Measurements from ENCODE around the gene PCSK9. TPM values are rescaled to one million over a fixed set of nuclear protein-coding genes. Genes with fewer than 3 reads are reported as not detected.

PCSK9 gene
- total RNA-seq, 2 experiments from 2014 or later = not detected

DNA sequence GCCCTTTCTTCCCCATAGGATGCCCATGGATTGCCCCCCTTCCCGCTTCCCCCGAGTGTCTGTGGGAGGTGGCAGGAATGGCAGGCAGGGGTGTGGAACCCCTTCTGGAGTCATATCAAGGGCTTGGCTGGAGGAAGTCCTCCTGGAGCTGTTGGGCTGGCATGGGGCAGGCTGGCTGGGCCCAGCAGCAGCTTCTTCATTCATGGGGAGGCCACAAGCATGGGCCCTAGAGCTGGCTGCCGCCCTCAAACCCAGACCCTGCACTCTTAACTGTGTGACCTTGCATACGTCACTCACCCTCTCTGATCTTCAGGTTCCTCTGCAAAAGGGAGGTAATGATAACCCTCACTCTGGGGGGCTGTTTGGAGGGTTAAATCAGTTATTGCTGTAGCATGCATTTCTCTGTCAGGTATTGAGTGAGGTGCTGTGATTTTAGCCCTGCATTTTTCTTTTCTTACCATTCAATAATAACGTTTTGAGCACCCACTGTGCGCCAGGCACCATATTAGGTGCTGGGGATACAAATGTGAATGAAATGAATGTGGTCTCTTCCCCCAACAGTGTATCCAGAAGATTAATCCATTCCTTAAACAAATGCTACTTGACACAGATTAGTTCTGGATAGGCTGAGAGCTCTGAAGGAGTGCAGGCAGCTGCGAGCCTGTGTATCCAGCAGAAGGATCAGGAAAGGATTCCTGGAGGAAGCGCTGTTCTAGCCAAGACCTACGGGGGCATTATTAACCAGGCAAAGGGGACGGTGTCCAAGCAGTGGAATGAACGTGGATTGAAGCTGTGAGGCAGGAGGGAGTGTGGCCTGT is 9.3 kb downstream of the PCSK9 start:
- no peak overlapping the region for H3K27ac Mint-ChIP-seq
- intact Hi-C loops (cut with micrococcal nuclease) = no loop called here

GRCh38 chr1:55049271-55049913 is 10.0 kb downstream of the PCSK9 start:
- H3K27me3 Mint-ChIP-seq (ENCODE audit: low read depth) = no peaks in the 10 kb centered on the region
- no peaks in the 10 kb centered on the region for H3K9me3 Mint-ChIP-seq
- DNase-seq = no peak
- H3K27ac Mint-ChIP-seq = no peak overlapping the region
- no peaks in the 10 kb centered on the region for H3K36me3 Mint-ChIP-seq (ENCODE audit: low read depth)
- H3K4me3 Mint-ChIP-seq = no peak overlapping the region
- CTCF ChIA-PET = no interaction called here
- no peaks in the 10 kb centered on the region for H3K4me1 Mint-ChIP-seq (ENCODE audit: low read depth)
- intact Hi-C loops (cut with micrococcal nuclease) = no loop called here

More for the DNA sequence above, 9.3 kb downstream of the PCSK9 start:
- no peaks in the 10 kb centered on the region for H3K4me1 Mint-ChIP-seq (ENCODE audit: low read depth)
- no peak for DNase-seq
- CTCF ChIA-PET = no interaction called here
- no peak overlapping the region for H3K4me3 Mint-ChIP-seq
- no peaks in the 10 kb centered on the region for H3K9me3 Mint-ChIP-seq
- H3K27me3 Mint-ChIP-seq (ENCODE audit: low read depth) = no peaks in the 10 kb centered on the region
- H3K36me3 Mint-ChIP-seq (ENCODE audit: low read depth) = no peaks in the 10 kb centered on the region

DNA sequence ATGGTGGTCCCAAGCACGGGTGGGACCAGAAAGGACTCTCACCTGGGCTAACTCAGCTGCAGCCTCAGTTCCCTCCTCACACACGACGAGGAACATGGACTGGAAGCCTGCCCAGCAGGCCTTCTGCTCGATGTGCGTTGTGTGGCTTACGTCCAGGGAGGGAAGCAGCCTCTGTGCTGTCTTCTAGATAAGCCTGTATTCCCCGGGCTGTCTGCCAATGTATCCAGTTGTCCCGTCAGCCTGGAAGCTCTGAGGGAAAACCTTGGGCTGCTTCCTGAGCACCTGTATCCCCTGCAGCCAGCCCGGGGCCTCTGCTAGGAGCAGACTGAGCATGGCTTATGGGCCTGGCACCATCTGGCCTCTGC is 10.5 kb downstream of the PCSK9 start:
- Mint-ChIP-seq H3K4me1 (ENCODE audit: low read depth) (no peaks in the 10 kb centered on the region), H3K27ac (no peak overlapping the region), H3K9me3 (no peaks in the 10 kb centered on the region), H3K27me3 (ENCODE audit: low read depth) (no peaks in the 10 kb centered on the region), H3K36me3 (ENCODE audit: low read depth) (no peaks in the 10 kb centered on the region), H3K4me3 (no peak overlapping the region)
- intact Hi-C loops (cut with micrococcal nuclease) = no loop called here
- DNase-seq = no peak
- CTCF ChIA-PET = no interaction called here

- H3K27ac Mint-ChIP-seq = no peak overlapping the region
- no peaks in the 10 kb centered on the region for H3K27me3 Mint-ChIP-seq (ENCODE audit: low read depth)
- DNase-seq = no peak
- no peaks in the 10 kb centered on the region for H3K36me3 Mint-ChIP-seq (ENCODE audit: low read depth)
- CTCF ChIA-PET = no interaction called here
- no peaks in the 10 kb centered on the region for H3K4me1 Mint-ChIP-seq (ENCODE audit: low read depth)
- H3K4me3 Mint-ChIP-seq = no peak overlapping the region
- H3K9me3 Mint-ChIP-seq = no peaks in the 10 kb centered on the region
- intact Hi-C loops (cut with micrococcal nuclease) = no loop called here
These were observed 10.9 kb downstream of the PCSK9 start for GRCh38 chr1:55050283-55050682.

DNA sequence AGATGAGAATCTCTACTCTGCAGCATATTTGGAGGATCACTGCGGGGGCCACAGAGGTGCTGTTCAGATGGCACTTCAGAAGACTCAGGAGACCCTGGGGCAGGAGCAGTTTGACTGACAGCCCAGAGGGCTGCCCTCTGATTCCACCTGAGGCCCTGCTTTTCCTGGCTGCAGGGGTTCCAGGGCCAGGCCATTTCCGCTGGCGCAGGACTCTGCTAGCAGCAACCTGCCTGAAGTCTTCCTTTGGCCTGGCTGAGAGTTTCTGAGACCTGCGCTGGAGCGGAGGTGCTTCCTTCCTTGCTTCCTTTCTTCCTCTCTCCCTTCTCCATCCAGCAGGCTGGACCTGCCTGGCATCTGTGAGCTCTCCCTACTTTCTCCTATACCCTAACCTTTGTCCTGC is 11.8 kb downstream of the PCSK9 start:
- Mint-ChIP-seq H3K27ac (no peak overlapping the region), H3K4me1 (ENCODE audit: low read depth) (no peaks in the 10 kb centered on the region), H3K36me3 (ENCODE audit: low read depth) (no peaks in the 10 kb centered on the region), H3K9me3 (no peaks in the 10 kb centered on the region), H3K27me3 (ENCODE audit: low read depth) (no peaks in the 10 kb centered on the region), H3K4me3 (no peak overlapping the region)
- DNase-seq = no peak
- CTCF ChIA-PET = no interaction called here
- intact Hi-C loops (cut with micrococcal nuclease) = no loop called here

DNA sequence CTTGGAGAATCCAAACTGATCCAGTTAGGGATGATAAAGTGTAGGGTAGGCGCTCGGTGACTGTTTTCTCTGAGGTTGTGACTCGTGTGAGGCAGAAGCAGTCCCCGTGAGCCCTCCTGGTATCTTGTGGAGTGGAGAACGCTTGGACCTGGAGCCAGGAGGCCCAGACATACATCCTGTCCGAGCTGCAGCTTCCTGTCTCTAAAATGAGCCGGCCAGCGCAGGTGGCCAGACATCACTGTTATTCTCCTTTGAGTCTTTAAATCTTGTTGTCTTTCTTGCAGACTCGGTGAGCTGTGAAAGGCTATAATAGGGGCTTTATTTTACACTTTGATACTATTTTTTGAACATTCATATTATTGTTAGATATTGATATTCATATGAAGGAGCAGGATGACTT is 12.3 kb downstream of the PCSK9 start:
- Mint-ChIP-seq H3K27ac (no peak overlapping the region), H3K4me1 (ENCODE audit: low read depth) (no peaks in the 10 kb centered on the region), H3K9me3 (no peaks in the 10 kb centered on the region), H3K36me3 (ENCODE audit: low read depth) (no peaks in the 10 kb centered on the region), H3K4me3 (no peak overlapping the region), H3K27me3 (ENCODE audit: low read depth) (no peaks in the 10 kb centered on the region)
- no peak for DNase-seq
- CTCF ChIA-PET = no interaction called here
- intact Hi-C loops (cut with micrococcal nuclease) = no loop called here

GRCh38 chr1:55052221-55053142 is 13.1 kb downstream of the PCSK9 start:
- Mint-ChIP-seq H3K4me3 (no peak overlapping the region), H3K27me3 (ENCODE audit: low read depth) (no peaks in the 10 kb centered on the region), H3K27ac (no peak overlapping the region), H3K9me3 (no peaks in the 10 kb centered on the region), H3K4me1 (ENCODE audit: low read depth) (no peaks in the 10 kb centered on the region), H3K36me3 (ENCODE audit: low read depth) (no peaks in the 10 kb centered on the region)
- no peak for DNase-seq
- CTCF ChIA-PET = no interaction called here
- intact Hi-C loops (cut with micrococcal nuclease) = no loop called here

DNA sequence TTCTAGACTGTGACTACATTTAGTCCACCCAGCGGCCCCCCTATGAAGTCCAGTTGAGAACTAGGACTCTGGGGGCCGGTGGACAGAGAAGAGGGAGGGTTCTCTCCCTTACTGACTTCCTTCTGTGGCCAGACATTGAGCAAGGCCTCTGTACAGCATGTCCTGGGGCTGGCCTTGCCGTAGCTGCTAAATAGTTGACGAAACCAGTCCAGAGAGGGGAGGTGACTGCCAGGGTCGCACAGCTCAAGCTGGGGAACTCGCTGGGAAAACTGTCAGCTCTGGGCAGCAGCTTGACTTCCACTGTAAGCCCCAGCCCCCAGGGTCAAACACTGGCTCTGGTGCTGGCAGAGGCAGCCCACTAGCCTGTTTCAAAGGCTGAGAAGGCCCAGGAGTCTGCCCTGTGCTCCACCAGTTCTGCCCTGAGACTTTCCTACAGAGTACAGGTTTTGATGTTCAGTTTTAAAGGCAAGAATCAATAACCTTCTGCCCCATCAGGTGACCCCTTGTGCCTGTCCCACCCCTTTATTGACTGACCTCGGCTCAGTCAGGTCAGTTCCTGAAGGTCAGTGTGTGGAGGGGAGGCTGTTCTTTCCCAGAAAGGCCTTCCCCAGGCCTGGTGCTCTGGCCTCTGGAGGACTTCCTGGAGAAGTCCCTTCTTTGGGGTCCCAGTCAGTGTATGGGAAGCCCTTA is 14.1 kb downstream of the PCSK9 start:
- no peak for DNase-seq
- CTCF ChIA-PET = no interaction called here
- H3K4me1 Mint-ChIP-seq (ENCODE audit: low read depth) = no peaks in the 10 kb centered on the region
- no peaks in the 10 kb centered on the region for H3K36me3 Mint-ChIP-seq (ENCODE audit: low read depth)
- H3K27me3 Mint-ChIP-seq (ENCODE audit: low read depth) = no peaks in the 10 kb centered on the region
- intact Hi-C loops (cut with micrococcal nuclease) = no loop called here
- H3K27ac Mint-ChIP-seq = no peak overlapping the region
- H3K9me3 Mint-ChIP-seq = no peaks in the 10 kb centered on the region
- H3K4me3 Mint-ChIP-seq = no peak overlapping the region

DNA sequence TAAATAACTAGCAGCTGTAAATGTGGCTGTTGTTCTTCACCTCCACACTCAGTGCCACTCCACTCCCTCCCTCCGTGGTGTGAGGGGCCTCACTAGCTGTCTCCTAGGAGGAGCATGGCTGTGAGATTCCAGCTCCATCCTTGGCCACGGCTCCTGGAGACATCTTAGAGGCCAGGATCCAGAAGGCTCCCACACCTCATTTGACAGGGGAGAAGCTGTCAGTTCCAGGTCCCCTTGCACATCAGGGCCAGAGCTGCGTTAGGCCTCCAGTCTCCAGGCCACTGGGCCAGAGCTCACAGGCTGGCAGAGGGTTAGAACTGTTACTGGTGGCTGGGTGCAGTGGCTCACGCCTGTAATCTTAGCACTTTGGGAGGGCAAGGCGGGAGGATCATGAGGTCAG is 15.0 kb downstream of the PCSK9 start:
- H3K4me3 Mint-ChIP-seq = no peak overlapping the region
- no peak overlapping the region for H3K27ac Mint-ChIP-seq
- CTCF ChIA-PET = interaction anchor here (0.6 kb wide), 1 partner anchor 110 kb away, joined by 6 read pairs; no protein-coding TSS in a partner anchor
- no peaks in the 10 kb centered on the region for H3K27me3 Mint-ChIP-seq (ENCODE audit: low read depth)
- no peaks in the 10 kb centered on the region for H3K36me3 Mint-ChIP-seq (ENCODE audit: low read depth)
- DNase-seq = no peak
- intact Hi-C loops (cut with micrococcal nuclease) = no loop called here
- H3K4me1 Mint-ChIP-seq (ENCODE audit: low read depth) = no peaks in the 10 kb centered on the region
- no peaks in the 10 kb centered on the region for H3K9me3 Mint-ChIP-seq

DNA sequence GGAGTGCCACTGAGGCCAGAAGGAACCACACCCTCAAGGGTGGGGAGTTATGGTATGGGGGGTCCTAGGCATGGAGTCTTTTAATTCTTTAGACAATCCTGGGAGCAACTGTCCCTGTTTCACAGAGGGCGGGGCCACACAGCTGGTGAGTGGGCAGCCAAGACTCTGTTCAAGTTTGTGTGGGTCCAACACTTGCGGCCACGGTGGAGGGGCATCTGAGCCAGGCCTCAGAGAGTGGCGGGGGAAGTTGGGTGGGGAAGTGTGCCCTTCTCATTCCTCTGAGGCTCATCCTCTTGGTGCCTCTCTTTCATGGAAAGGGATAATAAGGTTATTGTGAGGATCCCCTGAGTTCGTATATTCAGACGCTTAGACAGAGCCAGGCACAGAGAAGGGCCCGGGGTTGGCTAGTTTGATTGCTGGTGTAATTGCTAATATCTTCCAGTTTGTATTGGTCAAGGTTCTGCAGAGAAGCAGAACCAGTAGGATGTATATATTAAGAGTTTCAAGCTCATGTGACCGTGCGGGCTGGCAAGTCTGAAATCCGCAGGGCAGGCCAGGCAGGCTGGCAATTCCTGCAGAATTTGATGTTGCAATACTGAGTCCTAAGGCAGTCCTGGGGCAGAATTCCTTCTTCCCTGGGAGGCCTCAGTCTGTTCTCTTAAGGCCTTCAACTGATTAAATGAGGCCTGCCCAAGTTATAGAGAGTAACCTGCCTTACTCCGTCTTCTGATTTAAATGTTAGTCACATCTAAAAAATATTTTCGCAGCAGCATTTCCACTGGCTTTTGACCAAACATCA is 15.9 kb downstream of the PCSK9 start:
- no peaks in the 10 kb centered on the region for H3K9me3 Mint-ChIP-seq
- H3K4me1 Mint-ChIP-seq (ENCODE audit: low read depth) = peaks cover 2% of the 10 kb centered on the region
- intact Hi-C loops (cut with micrococcal nuclease) = no loop called here
- H3K4me3 Mint-ChIP-seq = no peak overlapping the region
- H3K27ac Mint-ChIP-seq = no peak overlapping the region
- DNase-seq = no peak
- CTCF ChIA-PET = no interaction called here
- no peaks in the 10 kb centered on the region for H3K36me3 Mint-ChIP-seq (ENCODE audit: low read depth)
- H3K27me3 Mint-ChIP-seq (ENCODE audit: low read depth) = no peaks in the 10 kb centered on the region

DNA sequence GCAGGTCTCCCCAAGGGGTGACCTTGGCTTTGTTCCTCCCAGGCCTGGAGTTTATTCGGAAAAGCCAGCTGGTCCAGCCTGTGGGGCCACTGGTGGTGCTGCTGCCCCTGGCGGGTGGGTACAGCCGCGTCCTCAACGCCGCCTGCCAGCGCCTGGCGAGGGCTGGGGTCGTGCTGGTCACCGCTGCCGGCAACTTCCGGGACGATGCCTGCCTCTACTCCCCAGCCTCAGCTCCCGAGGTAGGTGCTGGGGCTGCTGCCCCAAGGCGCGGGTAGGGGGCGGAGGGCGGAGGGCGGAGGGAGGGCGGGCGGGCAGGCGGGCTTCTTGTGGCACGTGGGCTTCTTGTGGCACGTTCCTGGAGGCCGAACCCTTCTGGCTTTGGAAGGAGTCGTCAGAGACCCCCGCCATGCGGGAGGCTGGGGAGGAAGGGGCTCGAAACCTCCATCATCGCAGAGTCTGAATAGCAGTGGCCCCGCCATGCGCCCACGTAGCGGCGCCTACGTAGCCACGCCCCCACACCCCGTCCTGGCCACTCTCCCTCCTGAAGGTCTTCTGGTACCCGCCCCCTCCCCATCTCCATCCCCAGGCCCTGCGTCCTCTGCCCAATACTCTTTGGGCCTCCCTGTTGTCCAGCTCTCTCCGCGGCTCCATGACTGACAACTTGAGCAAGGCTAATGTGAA is 16.7 kb downstream of the PCSK9 start:
- Mint-ChIP-seq H3K36me3 (ENCODE audit: low read depth) (no peaks in the 10 kb centered on the region), H3K27ac (no peak overlapping the region), H3K9me3 (no peaks in the 10 kb centered on the region), H3K27me3 (ENCODE audit: low read depth) (no peaks in the 10 kb centered on the region), H3K4me1 (ENCODE audit: low read depth) (peaks cover 9% of the 10 kb centered on the region), H3K4me3 (no peak overlapping the region)
- DNase-seq = no peak
- CTCF ChIA-PET = no interaction called here
- intact Hi-C loops (cut with micrococcal nuclease) = no loop called here

Measured in activated naive CD4-positive, alpha-beta T cell treated with anti-CD3 and anti-CD28 coated beads for 36 hours (primary cell).